ENCODE results near the gene ZNF398.
"Not testable (repeated sequence)": the region's sequence is repeated elsewhere in the genome, so short reads cannot be mapped to it uniquely, and the experiment has no call there.

Gene ZNF398

GRCh38 chr7:149147072-149147751 is at the start of gene ZNF398:
TSS of gene ZNF398 (plus strand) at chr7:149147453. CDS start at chr7:149147743, 290 bp downstream.
- DNase-seq (ENCODE audit: low read depth) = peak; percentile 74

- no peak for DNase-seq (ENCODE audit: low read depth)
Observed at GRCh38 chr7:149099058-149099457, 48.2 kb upstream of the ZNF398 start.

DNA sequence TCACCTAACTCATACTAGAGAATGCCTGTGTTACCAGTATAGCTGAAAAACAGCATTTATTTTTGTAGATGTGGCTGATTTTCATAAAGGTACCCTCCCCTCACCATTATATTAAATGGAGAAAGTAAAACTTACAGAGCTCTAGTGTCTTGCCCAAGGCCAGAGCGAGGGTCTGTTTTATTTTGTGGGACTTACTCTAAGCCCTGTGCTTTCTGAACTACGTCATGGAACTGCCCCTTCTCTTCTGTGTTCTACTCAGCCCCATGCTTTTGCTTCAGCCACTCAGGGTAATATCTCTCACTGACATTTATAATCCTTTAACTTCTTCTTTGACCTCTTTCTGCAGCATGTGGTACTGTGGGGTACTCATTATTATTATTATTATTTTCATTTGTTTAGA is 46.4 kb upstream of the ZNF398 start:
- DNase-seq (ENCODE audit: low read depth) = no peak

DNA sequence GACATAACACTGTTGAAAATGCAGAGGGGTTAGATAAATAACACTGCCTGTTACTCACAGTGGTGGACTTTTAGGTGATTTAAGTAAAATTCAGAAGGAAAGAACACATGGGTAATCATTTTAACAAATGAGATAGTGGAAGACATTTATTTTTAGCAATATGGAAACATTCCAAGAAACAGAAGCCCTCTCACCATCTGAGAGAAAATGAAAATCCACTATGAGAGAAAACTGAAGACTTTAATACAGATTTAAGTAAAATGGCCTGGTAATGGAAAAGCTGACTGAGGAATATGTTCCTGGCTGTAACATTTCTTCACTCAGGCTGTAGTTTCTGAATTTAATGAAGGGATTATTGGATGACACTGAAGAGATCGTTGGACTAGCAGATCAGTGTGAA is 44.6 kb upstream of the ZNF398 start:
- DNase-seq (ENCODE audit: low read depth) = no peak

DNA sequence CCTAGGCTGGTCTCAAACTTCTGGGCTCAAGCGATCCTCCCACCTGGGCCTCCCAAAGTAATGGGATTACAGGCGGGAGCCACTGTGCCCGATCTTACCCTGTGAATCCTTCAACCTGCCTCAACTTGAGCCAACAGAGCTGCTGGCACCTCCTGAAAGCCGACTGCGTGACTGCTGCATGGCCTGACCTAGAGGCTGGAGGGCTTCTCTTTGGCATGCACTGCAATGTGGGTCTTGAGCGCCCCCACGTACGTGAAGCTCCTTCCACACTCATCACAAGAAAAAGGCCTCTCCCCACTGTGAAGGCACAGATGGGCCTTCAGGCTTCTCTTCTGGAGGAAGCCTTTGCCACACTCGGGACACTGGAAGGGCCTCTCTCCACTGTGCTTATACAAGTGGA is 43.8 kb upstream of the ZNF398 start:
- DNase-seq (ENCODE audit: low read depth) = no peak

DNA sequence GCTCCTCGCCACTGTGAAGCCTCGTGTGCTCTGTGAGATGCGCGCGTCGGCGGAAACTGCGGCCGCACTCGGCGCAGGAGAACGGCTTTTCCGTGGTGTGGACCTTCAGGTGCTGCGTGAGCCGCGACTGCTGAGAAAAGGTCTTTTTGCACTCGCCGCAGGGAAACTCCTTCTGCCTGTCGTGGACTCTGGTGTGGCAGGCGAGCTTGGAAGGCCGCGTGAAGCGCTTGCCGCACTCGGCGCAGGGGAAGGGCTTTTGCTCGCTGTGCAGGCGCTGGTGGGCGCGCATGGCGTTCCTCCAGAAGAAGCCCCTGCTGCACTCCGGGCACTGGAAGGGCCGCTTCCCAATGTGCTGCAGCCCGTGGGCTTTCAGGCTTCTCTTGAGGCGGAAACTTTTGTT is 43.0 kb upstream of the ZNF398 start:
- DNase-seq (ENCODE audit: low read depth) = no peak

DNA sequence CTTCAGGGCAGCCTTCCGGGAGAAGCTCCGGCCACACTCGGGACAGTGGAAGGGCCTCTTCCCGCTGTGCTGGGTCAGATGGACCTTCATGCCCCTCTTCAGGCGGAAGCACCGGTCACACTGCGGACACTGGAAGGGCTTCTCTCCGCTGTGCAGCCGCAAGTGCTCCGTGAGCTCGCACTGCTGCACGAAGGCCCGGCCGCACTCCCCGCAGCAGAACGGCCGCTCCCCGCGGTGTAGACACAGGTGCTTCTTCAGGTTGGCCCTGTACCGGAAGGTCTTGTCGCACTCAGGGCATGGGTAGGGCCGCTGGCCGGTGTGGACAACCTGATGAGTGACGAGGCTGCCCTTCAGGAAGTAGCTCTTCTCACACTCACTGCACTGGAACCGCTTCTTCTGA is 42.5 kb upstream of the ZNF398 start:
- DNase-seq (ENCODE audit: low read depth) = no peak

DNA sequence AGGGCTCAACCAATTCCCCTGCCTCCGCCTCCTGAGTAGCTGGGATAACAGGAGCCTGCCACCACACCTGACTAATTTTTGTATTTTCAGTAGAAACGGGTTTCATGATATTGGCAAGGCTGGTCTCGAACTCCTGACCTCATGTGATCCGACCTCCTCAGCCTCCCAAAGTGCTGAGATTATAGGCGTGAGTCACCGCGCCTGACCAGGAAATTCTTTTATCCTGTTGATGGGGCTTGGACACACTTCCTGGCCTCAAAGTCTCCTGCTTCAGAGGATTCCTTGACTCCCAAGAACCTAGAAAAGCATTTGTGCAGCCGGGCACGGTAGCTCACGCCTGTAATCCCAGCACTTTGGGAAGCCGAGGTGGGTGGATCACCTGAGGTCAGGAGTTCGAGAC is 37.3 kb upstream of the ZNF398 start:
- DNase-seq (ENCODE audit: low read depth) = no peak

- no peak for DNase-seq (ENCODE audit: low read depth)
Observed at GRCh38 chr7:149125189-149125862, 21.9 kb upstream of the ZNF398 start.

GRCh38 chr7:149125863-149126661 is 21.2 kb upstream of the ZNF398 start, which contains the start of gene ZNF425:
TSS of gene ZNF425 (minus strand) at chr7:149126324. CDS start at chr7:149126213, 111 bp downstream.
- peak; percentile 94 for DNase-seq (ENCODE audit: low read depth)

DNA sequence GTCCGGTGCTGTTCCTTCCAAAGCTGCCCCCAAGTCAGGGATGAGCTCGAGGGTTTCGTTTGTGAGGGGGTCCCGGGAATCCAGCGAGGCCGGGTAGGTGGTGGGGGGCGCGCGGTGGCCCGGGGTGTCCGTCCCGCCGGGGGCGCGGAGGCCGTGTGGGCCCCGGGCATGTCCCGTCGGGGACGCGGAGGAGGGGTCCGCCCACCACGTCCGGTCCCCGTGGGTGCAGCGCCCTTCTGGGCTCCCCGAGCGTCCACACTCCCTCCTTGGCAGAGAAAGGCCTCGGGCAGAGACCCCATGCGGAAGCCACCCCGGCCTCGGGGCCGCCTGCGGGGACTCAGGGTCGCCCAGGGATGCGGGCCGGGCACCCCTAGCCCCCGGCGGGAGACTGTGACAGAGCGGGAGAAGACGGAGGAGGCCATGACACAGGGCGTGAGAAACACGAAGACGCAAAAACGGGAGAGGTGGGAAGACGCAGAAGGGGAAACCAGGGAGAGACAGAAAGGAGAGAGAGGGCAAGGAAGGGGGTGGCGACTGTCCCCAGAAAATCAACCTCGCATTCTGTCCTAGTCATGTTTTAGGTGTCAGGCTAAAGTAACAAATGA is 20.5 kb upstream of the ZNF398 start:
- DNase-seq (ENCODE audit: low read depth) = peak; percentile 56

GRCh38 chr7:149130572-149131198 is 16.6 kb upstream of the ZNF398 start:
- DNase-seq (ENCODE audit: low read depth) = no peak

GRCh38 chr7:149133028-149133710 is 14.1 kb upstream of the ZNF398 start:
- DNase-seq (ENCODE audit: low read depth) = no peak

DNA sequence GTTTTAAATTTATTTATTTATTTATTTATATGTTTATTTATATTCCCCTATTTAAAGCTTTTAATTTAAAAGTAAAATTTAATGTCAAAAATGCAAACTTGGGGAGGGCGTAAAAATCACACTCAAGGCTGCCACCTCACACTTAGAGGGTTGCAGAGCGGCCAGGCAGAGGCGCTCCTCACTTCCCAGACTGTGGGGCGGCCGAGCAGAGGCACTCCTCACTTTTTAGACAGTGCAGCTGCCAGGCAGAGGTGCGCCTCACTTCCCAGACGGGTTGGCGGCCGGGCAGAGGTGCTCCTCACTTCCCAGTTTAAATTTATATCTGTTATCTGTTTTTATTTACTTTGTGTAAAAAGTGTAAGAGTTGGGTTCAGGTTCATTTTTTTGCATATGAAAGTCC is 11.1 kb upstream of the ZNF398 start:
- no peak for DNase-seq (ENCODE audit: low read depth)

GRCh38 chr7:149140831-149141230 is 6.4 kb upstream of the ZNF398 start:
- no peak for DNase-seq (ENCODE audit: low read depth)

DNA sequence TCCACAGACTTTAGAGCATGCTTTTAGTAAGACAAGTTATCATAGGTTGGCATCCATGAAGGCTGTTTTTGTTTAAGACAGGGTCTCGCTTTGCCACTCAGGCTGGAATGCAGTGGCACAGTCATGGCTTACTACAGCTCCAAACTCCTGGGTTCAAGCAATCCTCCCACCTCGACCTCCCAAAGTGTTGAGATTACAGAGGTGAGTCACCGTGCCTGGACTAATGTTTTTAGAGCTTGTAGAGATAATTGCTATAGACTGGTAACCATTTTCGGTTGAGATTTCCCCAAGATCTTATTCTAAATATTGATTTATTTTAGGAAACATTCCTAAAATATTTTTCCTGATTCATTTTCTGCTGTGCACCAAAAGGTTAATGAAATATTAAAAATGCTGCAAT is 5.4 kb upstream of the ZNF398 start:
- DNase-seq (ENCODE audit: low read depth) = no peak

DNA sequence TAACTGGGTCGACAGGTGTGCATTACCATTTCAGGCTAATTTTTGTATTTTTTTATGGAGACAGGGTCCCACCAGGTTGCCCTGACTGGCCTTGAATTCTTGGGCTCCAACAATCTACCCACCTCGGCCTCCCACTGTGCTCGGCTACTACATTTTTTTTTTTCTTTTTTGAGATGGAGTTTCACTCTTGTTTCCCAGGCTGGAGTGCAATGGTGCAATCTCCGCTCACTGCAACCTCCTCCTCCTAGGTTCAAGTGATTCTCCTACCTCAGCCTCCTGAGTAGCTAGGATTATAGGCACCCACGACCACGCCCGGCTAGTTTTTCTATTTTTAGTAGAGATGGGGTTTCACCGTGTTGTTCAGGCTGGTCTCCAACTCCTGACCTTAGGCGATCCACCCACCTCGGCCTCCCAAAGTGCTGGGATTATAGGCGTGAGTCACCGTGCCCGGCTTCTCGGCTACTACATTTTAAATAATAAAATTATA is 2.8 kb upstream of the ZNF398 start:
- not testable (repeated sequence) for DNase-seq (ENCODE audit: low read depth)

- DNase-seq (ENCODE audit: low read depth) = no peak
Observed at GRCh38 chr7:149145031-149145845, 2.0 kb upstream of the ZNF398 start.

DNA sequence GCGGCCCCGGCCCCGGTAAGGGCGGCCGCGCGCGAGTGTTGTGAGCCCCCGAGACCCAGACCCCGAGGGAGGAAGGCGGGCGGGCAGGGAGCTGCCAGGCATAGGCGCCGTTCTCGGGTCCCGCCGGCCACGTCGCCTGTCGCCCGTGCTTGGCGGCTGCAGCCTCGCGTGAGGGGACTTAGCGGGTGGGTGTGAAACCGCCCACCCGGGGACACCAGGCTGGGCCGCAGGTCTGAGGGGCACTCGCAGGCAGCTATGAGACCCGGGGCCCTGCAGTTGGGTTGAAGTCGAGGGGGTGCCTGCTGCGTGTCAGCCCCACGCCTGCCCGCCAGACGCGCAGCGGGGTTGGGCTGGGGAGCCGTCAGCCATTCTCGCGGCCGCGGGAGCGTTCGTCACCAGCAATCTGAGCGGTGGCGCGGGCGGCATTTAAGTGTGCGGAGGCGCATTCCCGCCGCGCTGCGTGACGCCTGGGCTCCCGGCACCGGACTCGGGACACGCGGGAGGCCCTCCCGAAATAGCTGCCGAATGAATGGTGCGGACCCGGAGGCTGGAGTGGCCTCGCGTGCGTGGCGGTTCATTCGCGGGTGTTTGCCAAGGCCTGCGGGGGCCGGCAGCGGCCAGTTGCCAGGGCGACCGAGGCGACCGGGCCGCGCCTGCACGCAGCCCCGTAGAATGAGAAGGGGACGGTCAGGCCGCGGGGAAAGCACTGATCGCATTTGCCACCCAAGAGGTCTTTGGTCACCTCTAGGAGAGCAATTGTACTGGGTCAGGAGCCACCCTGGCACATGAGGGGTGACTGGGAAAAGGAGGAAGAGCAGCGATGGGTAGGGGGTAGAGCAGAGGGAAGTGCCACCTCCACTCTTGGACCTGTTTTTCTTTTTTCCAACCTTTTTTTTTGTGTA is 750 bp downstream of the ZNF398 start:
- DNase-seq (ENCODE audit: low read depth) = peak; percentile 57
